HG02943 (cell line): ENCODE data around the gene KRTCAP2.

ENCODE experiments used
- ATAC-seq: cut with Tn5 transposase; IDR thresholded peaks from one replicate; pipeline ENCODE4 v1.9.1; 2021; ENCODE audit warnings: mild to moderate bottlenecking, low read depth, moderate library complexity; ENCODE audit not compliant: unreplicated experiment

KRTCAP2 gene

GRCh38 chr1:155184835-155185782 is 12.0 kb upstream of the KRTCAP2 start:
- no peak for ATAC-seq

- no peak for ATAC-seq
Observed at GRCh38 chr1:155184351-155184811, 11.3 kb upstream of the KRTCAP2 start.

- ATAC-seq: no peak
Observed at GRCh38 chr1:155183775-155184221, 10.7 kb upstream of the KRTCAP2 start.

- ATAC-seq: no peak
Observed at GRCh38 chr1:155182052-155182550, 9.0 kb upstream of the KRTCAP2 start.

- ATAC-seq: no peak
Observed at GRCh38 chr1:155181371-155182051, 8.4 kb upstream of the KRTCAP2 start.

GRCh38 chr1:155179112-155180031 is 6.3 kb upstream of the KRTCAP2 start:
- no peak for ATAC-seq

GRCh38 chr1:155178441-155179111 is 5.5 kb upstream of the KRTCAP2 start:
- ATAC-seq: no peak

- ATAC-seq: no peak
Observed at GRCh38 chr1:155177918-155178281, 4.8 kb upstream of the KRTCAP2 start.

GRCh38 chr1:155177192-155177917 is 4.3 kb upstream of the KRTCAP2 start:
- no peak for ATAC-seq

- no peak for ATAC-seq
Observed at GRCh38 chr1:155176544-155177071, 3.5 kb upstream of the KRTCAP2 start.

- ATAC-seq: no peak
Observed at GRCh38 chr1:155175927-155176371, 2.8 kb upstream of the KRTCAP2 start.

GRCh38 chr1:155175281-155175926 is 2.3 kb upstream of the KRTCAP2 start:
- ATAC-seq: no peak

- ATAC-seq: no peak
Observed at GRCh38 chr1:155174324-155175280, 1.5 kb upstream of the KRTCAP2 start.

- ATAC-seq: no peak
Observed at GRCh38 chr1:155173478-155174323, 597 bp upstream of the KRTCAP2 start, which contains the start of gene TRIM46. TSS of gene TRIM46 (plus strand) at chr1:155173849. CDS start at chr1:155173967, 118 bp downstream.

GRCh38 chr1:155171836-155172731 is 1.0 kb downstream of the KRTCAP2 start:
- ATAC-seq: peak; percentile 14
